GM12891 (cell line): ENCODE results near the gene STT3A.

Experiments used
- POLR2A ChIP-seq: IDR thresholded peaks from 2 replicates; pipeline ENCODE4 v1.6.1; 2011; ENCODE audit warnings: low read depth, low read length, control low read depth
- POLR2AphosphoS5 ChIP-seq: IDR thresholded peaks from 2 replicates; pipeline ENCODE4 v1.6.1; 2011; ENCODE audit warnings: low read depth, low read length, control low read depth
- POU2F2 ChIP-seq: IDR thresholded peaks from 2 replicates; pipeline ENCODE4 v1.6.1; 2011; ENCODE audit warnings: low read depth, mild to moderate bottlenecking, control low read depth, low read length, moderate library complexity
- SPI1 ChIP-seq: IDR thresholded peaks from 2 replicates; pipeline ENCODE4 v1.6.1; 2011; ENCODE audit warnings: low read depth, low read length, control low read depth
- TAF1 ChIP-seq: IDR thresholded peaks from 2 replicates; pipeline ENCODE4 v1.6.1; 2011; ENCODE audit warnings: low read depth, low read length, control low read depth

DNA sequence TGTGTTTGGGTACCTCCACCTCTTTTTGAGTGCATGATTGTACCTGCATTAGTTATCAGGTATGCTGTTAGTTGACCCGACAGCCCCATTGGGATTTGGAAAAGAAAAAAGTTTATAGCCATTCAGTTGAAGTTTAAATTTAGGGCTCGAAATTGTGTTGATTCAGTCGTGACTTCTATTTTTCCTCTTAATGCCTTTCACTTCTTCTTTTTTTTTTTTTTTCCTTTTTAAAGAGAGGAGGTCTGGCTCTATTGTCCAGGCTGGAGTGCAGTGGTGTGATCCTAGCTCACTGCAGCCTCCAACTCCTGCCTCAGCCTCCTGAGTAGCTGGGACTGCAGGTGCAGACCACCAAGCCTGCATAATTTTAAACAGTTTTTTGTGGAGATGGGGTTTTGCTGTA, 2.3 kb downstream of the STT3A start:
- TF ChIP-seq POLR2A (no peak), POLR2AphosphoS5 (no peak), TAF1 (no peak), SPI1 (peak; percentile 62), POU2F2 (no peak)
